Measurements from ENCODE around the gene FUZ.

GRCh38 chr19:49791776-49792445, 21.2 kb downstream of the FUZ start:
- TF ChIP-seq CTCF (IDR thresholded peaks at IDR 0.05) (no peak), POLR2A (IDR thresholded peaks at IDR 0.05) (no peak)
